ENCODE data around the gene PPM1H. TPM values are rescaled to one million over a fixed set of nuclear protein-coding genes. Genes with fewer than 3 reads are reported as not detected.
A peak's percentile ranks its signal among the peaks of the same experiment; 100 is the strongest.
"Not testable (repeated sequence)": the region's sequence is repeated elsewhere in the genome, so short reads cannot be mapped to it uniquely, and the experiment has no call there.

Gene PPM1H
- total RNA-seq, 4 donors from 2014 or later, result 0.46 to 3.4 (median 1.3) TPM

DNA sequence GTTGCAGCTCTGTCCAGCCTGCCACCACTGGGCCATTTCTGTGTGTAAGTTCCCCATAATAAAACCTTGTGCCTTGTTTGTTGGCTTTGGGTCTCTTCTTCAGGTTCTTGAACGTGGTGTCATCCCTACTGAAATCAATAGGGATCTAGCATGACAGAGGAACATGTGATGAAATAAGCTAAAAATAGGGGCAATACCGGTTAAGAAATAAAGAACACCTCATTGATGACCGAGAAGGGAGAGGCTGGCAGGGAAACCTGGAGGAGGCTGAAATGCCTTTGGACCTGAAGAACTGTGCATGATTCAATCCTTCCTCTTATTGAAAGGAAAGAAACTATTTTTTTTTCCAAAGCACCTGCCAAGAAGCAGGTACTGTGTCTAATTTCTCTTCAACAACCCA, 172.3 kb downstream of the PPM1H start:
- no peaks in the 10 kb centered on the region for H3K9me3 ChIP-seq
- H3K4me1 ChIP-seq, result peaks cover 7 to 10% of the 10 kb centered on the region in 2 donors
- in situ Hi-C loops (cut with MboI; ENCODE audit: low sequenced_read_pairs in 4 of 4), result no loop called here
- intact Hi-C loops (cut with DNase I; ENCODE audit: low total_unique reads), result no loop called here
- no peak overlapping the region for H3K4me3 ChIP-seq
- ATAC-seq (peak in 1 of 2 donors; percentile 40), DNase-seq (no peak)
- H3K27ac ChIP-seq, result no peak overlapping the region
- H3K36me3 ChIP-seq, result no peaks in the 10 kb centered on the region
- TF ChIP-seq POLR2A (IDR thresholded peaks at IDR 0.05), result no peak
- TF ChIP-seq, protein P1, sequence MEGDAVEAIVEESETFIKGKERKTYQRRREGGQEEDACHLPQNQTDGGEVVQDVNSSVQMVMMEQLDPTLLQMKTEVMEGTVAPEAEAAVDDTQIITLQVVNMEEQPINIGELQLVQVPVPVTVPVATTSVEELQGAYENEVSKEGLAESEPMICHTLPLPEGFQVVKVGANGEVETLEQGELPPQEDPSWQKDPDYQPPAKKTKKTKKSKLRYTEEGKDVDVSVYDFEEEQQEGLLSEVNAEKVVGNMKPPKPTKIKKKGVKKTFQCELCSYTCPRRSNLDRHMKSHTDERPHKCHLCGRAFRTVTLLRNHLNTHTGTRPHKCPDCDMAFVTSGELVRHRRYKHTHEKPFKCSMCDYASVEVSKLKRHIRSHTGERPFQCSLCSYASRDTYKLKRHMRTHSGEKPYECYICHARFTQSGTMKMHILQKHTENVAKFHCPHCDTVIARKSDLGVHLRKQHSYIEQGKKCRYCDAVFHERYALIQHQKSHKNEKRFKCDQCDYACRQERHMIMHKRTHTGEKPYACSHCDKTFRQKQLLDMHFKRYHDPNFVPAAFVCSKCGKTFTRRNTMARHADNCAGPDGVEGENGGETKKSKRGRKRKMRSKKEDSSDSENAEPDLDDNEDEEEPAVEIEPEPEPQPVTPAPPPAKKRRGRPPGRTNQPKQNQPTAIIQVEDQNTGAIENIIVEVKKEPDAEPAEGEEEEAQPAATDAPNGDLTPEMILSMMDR (IDR thresholded peaks at IDR 0.05 in 4 of 5, conservative IDR thresholded peaks at IDR 0.05 in 1 of 5), result no peak
- no peaks in the 10 kb centered on the region for H3K27me3 ChIP-seq

DNA sequence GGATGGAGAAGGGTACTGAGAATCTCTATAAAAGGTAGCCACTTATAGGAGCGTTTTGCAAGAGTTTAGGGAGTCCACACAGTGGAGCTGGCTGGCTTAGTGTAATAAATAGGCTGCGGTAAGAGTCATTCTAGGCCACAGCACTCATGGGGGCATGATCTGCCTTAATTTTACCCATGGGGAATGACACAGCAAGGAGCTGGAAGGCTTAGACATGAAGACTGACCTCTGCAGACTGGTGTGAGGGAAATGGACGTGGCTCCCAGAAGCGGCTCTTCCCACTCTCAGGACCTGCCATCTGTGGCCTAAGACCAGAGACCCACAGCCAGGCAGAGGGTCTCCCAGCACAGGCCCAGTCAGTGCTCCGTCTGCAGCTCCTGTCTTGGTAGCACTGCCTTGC, 173.3 kb downstream of the PPM1H start:
- Histone ChIP-seq H3K9me3 (no peaks in the 10 kb centered on the region), H3K4me1 (peaks cover 7 to 10% of the 10 kb centered on the region in 2 donors), H3K27me3 (no peaks in the 10 kb centered on the region), H3K4me3 (no peak overlapping the region), H3K36me3 (no peaks in the 10 kb centered on the region), H3K27ac (no peak overlapping the region)
- DNase-seq (peak in 1 of 2 donors; percentile 41), ATAC-seq (peak; percentile 74 to 75)
- in situ Hi-C loops (cut with MboI; ENCODE audit: low sequenced_read_pairs in 4 of 4), result no loop called here
- no peak for TF ChIP-seq POLR2A (IDR thresholded peaks at IDR 0.05)
- TF ChIP-seq, protein P1 (IDR thresholded peaks at IDR 0.05 in 4 of 5, conservative IDR thresholded peaks at IDR 0.05 in 1 of 5), result no peak
- intact Hi-C loops (cut with DNase I; ENCODE audit: low total_unique reads), result no loop called here

DNA sequence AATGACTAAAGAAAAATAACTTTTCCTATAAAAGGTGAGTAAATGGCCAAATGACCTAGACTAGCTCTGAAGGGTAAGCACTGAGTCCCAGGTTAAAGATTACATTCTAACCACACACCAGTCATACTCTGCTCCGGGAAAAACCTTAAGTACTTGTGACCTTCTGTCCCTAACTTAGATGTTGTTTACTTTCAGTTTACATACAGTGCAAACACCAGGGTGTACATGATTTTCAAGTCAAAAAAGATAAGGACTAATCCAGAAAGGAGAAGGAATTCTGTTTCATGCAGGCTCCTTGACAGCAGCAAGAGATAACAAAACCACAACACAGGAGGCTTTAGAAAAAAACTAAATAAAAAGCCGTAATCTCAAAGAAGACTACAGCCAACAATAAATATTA, 174.2 kb downstream of the PPM1H start:
- in situ Hi-C loops (cut with MboI; ENCODE audit: low sequenced_read_pairs in 4 of 4), result no loop called here
- Histone ChIP-seq H3K36me3 (no peaks in the 10 kb centered on the region), H3K4me1 (peaks cover 7 to 10% of the 10 kb centered on the region in 2 donors), H3K9me3 (no peaks in the 10 kb centered on the region), H3K4me3 (no peak overlapping the region), H3K27me3 (no peaks in the 10 kb centered on the region), H3K27ac (no peak overlapping the region)
- ATAC-seq (no peak), DNase-seq (no peak)
- no peak for TF ChIP-seq POLR2A (IDR thresholded peaks at IDR 0.05)
- TF ChIP-seq, protein P1 (IDR thresholded peaks at IDR 0.05 in 4 of 5, conservative IDR thresholded peaks at IDR 0.05 in 1 of 5), result no peak
- intact Hi-C loops (cut with DNase I; ENCODE audit: low total_unique reads), result no loop called here

DNA sequence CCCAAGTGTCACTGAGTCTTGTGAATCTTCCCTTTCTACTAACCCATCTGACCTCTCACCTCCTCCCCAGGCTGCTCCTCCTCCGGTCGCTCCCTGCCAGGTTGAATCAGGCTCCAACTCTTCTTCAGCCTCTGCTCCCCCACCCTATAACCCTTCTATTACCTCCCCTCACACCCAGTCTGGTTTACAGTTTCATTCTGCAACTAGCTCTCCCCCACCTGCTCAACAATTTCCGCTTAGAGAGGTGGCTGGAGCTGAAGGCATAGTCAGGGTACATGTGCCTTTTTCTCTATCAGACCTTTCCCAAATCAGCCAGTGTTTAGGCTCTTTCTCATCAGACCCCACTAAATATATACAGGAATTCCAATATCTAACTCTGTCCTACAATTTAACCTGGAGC, 174.6 kb downstream of the PPM1H start:
- not testable (repeated sequence) for H3K27ac ChIP-seq

DNA sequence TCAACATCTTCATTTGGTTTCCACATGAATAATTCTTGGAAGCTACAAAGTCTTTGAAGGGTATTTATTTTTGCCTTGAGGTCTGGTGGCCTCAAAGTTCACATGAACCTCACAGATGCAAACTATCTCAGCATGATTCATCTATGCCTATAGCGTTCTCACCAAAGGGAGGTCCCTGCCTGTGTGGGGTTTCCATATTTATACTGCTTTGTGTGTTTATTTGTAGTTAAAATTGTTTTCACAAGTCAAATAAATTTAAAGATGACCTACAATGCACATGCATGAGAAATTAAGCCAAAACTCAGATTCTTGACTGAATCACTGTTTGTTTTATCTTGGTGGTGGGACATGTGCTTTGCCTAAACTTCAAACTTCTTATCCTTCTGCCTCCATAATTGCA, 176.7 kb downstream of the PPM1H start:
- TF ChIP-seq, protein P1 (IDR thresholded peaks at IDR 0.05 in 4 of 5, conservative IDR thresholded peaks at IDR 0.05 in 1 of 5), result no peak
- no peak for TF ChIP-seq POLR2A (IDR thresholded peaks at IDR 0.05)
- no peak for DNase-seq
- H3K27ac ChIP-seq, result no peak overlapping the region
- in situ Hi-C loops (cut with MboI; ENCODE audit: low sequenced_read_pairs in 4 of 4), result no loop called here
- no peak overlapping the region for H3K4me3 ChIP-seq
- no peaks in the 10 kb centered on the region for H3K9me3 ChIP-seq
- no peaks in the 10 kb centered on the region for H3K27me3 ChIP-seq
- intact Hi-C loops (cut with DNase I; ENCODE audit: low total_unique reads), result no loop called here
- no peaks in the 10 kb centered on the region for H3K36me3 ChIP-seq
- H3K4me1 ChIP-seq, result peaks cover 7 to 10% of the 10 kb centered on the region in 2 donors
- ATAC-seq, result no peak

More for the DNA sequence above, 174.6 kb downstream of the PPM1H start:
- DNase-seq; intact Hi-C loops (cut with DNase I; ENCODE audit: low total_unique reads); ATAC-seq; H3K27me3 ChIP-seq; H3K4me3 ChIP-seq; H3K36me3 ChIP-seq; in situ Hi-C loops (cut with MboI; ENCODE audit: low sequenced_read_pairs in 4 of 4); H3K9me3 ChIP-seq: not testable (repeated sequence)
- H3K4me1 ChIP-seq, result peaks cover 7 to 10% of the 10 kb centered on the region in 2 donors

Measured in gastrocnemius medialis (tissue), 4 donors.